Prostate gland (tissue), 2 donors: ENCODE measurements around the gene TARP.

Experiments used
- CTCF ChIP-seq, 4 experiments: fragments of 200-600 bp in 2 of 4; fragments of 450-650 bp in 2 of 4; sonication (generic) in 2 of 4; IDR thresholded peaks; 1 replicate in 3 of 4; 2 replicates in 1 of 4; pipeline ENCODE4 v1.5.1; 2016 to 2019; ENCODE audit warnings: antibody characterized with exemption in 4 of 4, mild to moderate bottlenecking in 2 of 4, moderate library complexity in 2 of 4
- POLR2A ChIP-seq: fragments of 450-650 bp; IDR thresholded peaks from one replicate; pipeline ENCODE4 v1.6.1; 2016; ENCODE audit warnings: antibody characterized with exemption, mild to moderate bottlenecking
- POLR2AphosphoS5 ChIP-seq: sonication (generic); formaldehyde crosslinking; IDR thresholded peaks from one replicate; pipeline ENCODE4 v1.6.1; 2017; ENCODE audit warnings: antibody characterized with exemption

- no peak for TF ChIP-seq CTCF (IDR thresholded peaks at IDR 0.05)
- no peak for TF ChIP-seq POLR2A
- no peak for TF ChIP-seq POLR2AphosphoS5
Observed at GRCh38 chr7:38248069-38248567, 25.3 kb downstream of the TARP start.
